Measurements from ENCODE around the gene MGMT.

Gene MGMT

DNA sequence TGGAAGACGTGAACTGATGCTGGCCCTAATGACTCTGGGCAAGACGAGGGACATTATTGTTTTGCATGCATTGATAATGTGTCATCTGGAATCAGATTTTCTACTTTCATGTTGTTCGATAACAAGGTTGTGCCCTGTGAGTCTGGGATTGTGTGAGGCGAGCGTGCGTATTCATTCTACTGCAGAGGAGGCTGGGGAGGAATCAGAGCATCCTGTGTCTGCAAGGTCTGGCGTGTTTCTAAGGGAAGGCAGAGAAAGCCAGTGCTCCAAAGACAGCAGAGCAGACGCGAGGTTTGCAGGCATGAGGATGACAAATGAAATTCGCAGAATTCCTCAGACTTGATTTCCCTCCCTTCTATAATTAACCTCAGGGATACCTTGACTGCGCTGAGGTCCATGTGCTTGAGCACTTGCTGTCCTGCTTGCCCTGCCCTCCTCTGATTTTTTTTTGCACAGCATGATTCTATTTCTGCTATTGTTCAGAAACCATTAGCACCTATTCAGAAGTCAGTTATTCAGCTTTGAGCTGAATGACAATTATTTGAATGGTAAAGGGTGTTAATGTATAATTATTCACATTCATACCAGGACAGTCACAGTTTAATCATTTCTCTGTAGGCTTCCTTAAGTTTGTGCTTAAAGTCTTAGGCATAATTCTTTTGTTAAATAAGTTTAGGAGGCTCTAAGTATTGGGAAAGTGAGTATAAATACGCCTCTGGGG, 263.4 kb downstream of the MGMT start:
- TF ChIP-seq ZNF274 (IDR thresholded peaks at IDR 0.05; ENCODE audit: low read depth, low read length), result no peak
- H3K4me3 ChIP-seq (ENCODE audit: low read length), result no peak overlapping the region

DNA sequence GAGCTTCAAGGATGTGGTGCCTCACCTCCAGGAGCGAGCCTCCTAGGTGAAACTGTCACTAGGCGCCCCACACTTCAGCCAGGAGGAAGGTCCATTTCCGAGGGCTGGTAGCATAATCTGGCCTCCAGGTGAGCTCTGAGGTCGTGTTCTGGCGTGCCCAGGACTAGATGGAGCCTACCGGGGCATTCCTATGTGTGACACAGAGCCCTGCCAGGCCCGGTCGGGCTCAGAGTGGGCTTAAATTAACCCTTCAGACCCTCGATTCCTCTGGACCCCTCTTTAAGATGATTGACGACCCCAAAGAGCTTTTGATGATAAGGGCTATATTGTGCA, 263.9 kb downstream of the MGMT start:
- TF ChIP-seq ZNF274 (IDR thresholded peaks at IDR 0.05; ENCODE audit: low read depth, low read length), result no peak

DNA sequence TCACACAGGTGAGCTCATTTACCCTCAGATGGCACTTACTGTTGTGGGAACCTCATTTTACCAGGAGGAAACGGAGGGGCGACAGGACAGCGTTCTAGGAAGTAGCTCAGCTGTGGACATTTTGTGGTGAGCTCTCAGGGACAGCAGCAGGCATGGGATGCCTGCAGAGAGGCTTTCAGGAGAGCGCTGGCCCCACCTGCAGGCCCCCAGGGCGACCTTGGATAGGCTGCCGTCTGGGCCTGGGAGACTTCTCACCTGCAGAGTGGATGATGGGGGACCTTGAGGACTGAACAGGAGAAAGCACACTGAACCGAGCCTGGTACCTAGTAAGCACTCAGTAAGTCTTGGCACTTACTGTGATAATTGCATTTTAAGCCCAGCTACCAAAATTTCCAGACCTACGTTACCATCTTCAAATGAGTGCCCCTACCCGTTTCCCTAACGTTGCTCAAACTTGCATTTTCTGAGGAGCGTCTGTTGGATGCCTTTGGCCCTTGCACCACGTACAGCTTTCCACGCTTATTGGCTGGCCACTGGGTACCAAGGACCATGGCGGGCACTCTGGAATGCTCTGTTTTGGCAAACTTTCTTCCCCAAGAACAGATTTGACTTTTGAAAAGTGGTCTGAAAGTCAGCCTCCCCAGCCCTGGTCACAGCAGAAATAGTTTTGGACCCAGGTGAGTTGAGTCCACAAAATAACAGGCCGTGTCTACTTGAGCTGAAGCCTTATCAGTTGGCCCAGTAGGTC, 273.7 kb downstream of the MGMT start:
- H3K4me3 ChIP-seq (ENCODE audit: low read length), result no peak overlapping the region

More for the DNA sequence above, 263.9 kb downstream of the MGMT start:
- no peak overlapping the region for H3K4me3 ChIP-seq (ENCODE audit: low read length)

DNA sequence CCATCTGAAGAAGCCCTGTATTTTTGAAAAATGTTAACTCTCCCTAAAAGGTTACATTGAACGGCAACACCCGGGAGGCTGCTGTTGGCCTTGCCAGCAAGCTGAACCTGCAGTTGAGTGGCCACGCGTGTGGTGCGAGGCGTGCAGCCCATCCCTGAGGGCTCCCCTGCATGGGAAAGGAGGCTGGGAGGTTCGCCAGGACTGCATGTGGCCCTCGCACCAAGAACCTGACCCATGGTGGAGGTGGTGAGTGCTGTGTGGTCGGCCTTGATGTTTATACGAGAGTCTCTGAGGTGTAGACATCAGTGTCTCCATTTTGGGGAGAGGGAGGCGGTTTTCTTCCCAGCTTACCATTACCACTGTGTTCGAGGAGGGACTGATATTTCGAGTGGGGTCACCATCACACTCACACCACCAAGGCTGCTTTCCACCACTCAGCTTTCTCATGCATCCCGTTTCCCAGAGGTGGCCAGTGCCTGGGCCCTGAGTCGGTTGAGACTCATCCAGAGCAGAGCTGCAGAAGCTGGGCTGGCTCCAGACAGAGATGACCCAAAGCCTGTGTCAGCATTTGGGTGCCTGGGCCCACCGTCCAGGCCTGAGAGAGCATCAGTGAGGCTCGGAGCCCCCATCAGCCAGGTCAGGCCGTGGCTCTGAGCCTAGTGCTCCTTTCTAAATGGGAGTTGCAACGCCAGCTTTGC, 274.4 kb downstream of the MGMT start:
- no peak for TF ChIP-seq ZNF274 (IDR thresholded peaks at IDR 0.05; ENCODE audit: low read depth, low read length)
- H3K4me3 ChIP-seq (ENCODE audit: low read length), result no peak overlapping the region

More for the DNA sequence above, 273.7 kb downstream of the MGMT start:
- no peak for TF ChIP-seq ZNF274 (IDR thresholded peaks at IDR 0.05; ENCODE audit: low read depth, low read length)

DNA sequence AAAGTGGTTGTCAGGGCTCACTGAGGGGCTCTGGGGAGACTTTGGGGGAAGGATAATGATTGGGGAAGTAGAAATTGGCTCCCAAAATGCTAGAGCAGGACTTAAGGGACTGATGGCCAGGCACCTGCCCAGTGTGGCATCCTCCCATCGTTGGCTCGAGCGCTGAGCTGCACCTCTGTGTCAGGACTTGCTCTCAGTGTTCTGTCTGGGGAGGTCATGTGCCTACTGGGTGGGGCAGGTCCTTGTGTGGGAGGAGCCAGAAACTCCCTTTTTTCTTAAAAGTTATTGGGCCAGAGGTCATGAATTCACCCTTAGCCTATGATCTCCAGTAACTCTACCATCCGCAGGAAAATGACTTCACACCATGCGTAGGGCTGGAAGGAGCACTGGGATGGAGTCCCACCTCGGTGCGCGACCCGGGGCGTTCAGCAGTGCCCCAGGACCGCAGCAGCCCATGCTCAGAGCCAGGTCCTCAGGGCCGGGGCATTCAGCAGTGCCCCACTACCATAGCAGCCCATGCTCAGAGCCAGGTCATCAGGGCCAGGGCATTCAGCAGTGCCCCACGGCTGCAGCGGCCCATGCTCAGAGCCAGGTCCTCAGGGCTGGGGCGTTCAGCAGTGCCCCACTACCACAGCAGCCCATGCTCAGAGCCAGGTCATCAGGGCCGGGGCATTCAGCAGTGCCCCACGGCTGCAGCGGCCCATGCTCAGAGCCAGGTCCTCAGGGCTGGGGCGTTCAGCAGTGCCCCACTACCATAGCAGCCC, 275.1 kb downstream of the MGMT start:
- H3K4me3 ChIP-seq (ENCODE audit: low read length), result no peak overlapping the region
- TF ChIP-seq ZNF274 (IDR thresholded peaks at IDR 0.05; ENCODE audit: low read depth, low read length), result no peak

DNA sequence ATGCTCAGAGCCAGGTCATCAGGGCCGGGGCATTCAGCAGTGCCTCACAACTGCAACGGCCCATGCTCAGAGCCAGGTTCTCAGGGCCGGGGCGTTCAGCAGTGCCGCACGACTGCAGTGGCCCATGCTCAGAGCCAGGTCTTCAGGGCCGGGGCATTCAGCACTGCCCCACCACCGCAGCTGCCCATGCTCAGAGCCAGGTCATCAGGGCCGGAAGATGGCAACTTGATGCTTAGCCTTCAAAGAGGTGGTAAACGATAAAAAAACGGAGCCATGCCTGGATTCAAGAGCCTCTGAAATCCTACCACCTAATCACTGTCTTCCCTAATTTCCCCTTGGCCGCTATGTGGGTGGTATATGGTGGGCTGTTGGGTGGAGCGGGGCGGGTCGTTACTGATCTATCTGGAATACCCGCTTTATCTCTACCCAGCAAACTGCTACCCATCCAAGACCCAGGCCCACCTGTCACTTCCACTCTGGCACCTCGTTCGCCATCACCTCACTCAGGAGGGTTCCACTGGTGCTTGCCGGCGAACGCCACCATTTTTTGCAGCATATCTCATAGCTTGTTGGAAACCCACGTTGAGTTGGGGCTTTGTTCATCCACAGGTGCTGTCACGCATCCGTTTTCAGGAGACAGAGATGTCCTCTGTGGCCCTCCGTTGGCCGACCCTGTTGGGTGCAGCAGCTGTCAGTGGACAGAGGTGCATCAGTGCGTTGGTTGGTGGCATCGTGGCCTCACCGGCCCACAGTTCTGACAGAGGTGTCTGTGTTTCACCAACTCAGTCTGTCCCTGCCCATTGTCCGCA, 275.9 kb downstream of the MGMT start:
- no peak for TF ChIP-seq ZNF274 (IDR thresholded peaks at IDR 0.05; ENCODE audit: low read depth, low read length)
- no peak overlapping the region for H3K4me3 ChIP-seq (ENCODE audit: low read length)

DNA sequence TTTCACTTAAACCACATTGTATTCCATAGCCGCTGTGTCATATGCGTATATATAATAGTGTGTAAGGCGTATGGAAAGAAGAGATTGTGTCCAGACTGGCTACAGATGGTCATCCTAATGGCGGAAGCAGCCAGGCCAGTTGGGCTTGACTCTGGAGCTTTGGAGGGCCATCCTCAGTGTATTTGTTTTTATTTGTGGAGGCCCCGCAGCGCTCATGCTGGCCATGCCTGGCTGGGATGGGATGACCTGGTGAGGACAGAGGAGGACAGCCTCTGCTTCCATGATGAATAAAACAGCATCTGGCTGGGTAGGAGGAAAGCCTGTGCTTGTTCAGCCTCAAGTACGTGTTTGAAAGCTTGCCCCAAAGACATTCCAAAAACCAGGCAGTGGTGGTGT, 276.7 kb downstream of the MGMT start:
- TF ChIP-seq ZNF274 (IDR thresholded peaks at IDR 0.05; ENCODE audit: low read depth, low read length), result no peak
- no peak overlapping the region for H3K4me3 ChIP-seq (ENCODE audit: low read length)

DNA sequence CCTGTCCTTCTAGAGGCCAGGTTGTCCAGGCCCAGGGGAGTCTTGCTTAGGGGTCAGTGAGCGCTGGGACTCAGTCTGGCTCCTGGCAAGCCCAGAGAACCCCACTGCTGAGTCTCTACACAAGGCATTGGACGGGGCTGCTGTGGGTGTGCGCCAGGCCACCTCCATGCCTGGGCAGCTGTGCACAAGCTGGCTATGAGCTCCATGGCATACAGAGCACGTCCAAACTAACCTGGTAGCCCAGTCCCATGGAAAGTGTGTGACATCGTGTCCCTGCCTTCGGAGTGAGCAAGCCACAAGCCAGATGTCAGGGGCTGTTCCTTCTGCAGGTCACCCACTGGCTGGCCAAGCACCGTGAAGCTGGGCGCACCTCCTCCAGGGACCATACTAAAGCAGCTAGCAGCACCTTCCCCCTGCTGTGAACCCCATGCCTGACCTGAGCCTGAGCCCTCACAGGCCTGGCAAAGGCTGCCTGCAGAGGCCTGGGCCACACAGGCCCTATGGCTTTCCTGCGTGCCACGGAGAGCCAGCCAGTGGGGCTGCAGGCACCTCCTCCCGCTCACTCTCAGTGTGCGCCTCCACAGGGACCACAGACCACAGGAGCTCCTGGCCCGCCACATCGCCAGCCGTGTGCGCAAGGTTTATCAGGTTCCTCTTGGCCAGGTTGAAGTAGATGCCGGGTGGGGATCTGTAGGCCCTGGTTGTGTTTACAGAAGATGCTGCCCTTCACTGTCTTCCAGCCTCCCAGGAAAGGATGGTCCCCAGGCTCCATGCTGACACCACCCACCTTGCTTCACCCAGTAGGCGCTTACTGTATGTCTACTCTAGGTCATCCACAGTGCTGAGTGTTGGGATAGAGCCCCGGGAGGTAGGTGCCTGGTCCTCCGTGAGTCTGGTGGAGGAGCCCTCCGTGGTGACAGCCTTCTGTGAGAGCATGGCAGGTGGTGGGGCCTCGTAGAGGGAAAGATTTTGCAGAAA, 277.4 kb downstream of the MGMT start:
- no peak for TF ChIP-seq ZNF274 (IDR thresholded peaks at IDR 0.05; ENCODE audit: low read depth, low read length)
- H3K4me3 ChIP-seq (ENCODE audit: low read length), result no peak overlapping the region

DNA sequence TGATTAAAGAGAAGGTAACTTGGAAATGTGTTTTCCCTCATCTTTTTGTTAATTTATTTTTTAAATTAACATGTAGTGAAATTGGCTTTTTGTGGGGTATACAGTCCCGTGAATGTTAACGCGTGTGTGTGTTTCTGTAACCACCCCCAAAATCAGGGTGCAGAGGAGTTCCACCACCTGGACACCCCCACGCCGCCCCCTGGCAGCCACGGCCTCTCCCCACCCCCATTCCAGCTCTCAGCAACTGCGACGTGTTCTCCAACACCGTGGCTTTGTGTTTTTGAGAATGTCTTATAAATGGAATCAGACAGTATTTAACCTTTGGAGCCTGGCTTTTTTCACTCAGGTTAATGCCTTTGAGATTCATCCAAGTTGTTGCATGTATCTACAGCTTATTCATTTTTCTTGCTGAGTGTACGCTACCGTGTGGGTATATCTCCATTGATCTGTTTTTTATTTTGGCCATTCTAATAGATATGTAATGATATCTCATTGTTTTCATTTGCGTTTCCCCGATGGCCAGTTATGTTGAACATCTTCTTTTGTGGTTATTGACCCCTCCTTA, 278.2 kb downstream of the MGMT start:
- no peak for TF ChIP-seq ZNF274 (IDR thresholded peaks at IDR 0.05; ENCODE audit: low read depth, low read length)

DNA sequence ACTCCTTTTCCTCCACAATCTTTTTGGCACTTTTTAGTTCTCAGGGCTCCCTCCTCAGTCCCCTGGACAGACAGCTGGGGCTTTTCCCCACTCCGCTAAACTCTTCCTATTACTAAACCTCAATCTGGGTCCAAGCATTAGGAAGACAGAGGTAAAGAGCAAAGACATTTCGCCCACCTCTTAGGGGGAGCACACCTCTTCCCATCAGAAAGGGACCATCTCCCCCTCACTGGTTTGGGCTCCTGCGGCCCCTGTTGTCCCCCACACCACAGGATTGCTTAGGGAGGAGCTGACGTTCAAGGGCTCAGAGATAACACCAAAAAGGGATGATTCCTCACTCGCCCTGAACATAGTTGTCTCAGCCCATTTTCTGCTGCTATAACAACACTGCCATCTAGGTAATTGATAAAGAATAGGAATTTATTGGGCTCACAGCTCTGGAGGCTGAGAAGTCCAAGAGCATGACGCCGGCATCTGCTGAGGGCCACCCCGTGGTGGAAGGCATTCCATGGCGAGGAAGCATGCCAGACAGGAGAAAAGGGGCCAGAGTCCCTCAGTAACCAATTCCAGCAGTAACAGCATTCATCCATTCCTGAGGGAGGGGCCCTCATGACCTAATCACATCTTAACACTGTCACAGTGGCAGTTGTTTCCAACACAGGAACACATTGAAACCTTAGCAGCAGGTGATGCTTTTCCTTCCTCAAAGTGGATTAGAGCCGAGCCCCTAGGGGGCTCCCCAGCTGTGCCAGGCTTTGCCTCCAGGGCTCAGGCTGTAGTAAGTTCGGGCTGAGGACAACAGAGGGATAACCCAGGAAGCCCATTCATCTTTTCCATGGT, 287.4 kb downstream of the MGMT start:
- TF ChIP-seq ZNF274 (IDR thresholded peaks at IDR 0.05; ENCODE audit: low read depth, low read length), result no peak
- no peak overlapping the region for H3K4me3 ChIP-seq (ENCODE audit: low read length)

More for the DNA sequence above, 278.2 kb downstream of the MGMT start:
- no peak overlapping the region for H3K4me3 ChIP-seq (ENCODE audit: low read length)

DNA sequence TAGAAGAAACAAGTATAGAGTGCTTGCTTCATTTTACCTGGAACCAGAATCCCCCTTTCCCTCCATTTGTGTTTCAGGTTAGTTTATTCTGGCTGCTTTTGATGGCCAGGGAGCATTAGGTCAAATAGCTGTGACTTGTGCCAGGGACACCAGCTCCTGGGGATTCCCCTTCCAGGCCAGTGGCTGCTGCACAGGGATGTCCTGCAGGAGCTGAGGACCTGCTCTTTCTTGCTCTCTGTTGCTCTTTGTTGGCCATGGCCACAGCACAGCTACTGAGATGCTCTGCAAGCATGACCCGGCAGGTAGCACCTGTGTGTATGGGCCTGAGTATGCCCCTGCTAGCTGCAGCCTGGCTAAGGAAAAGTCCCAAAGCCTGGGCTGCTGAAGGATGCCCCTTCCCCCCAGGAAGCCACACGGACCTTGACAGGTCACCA, 288.1 kb downstream of the MGMT start:
- TF ChIP-seq ZNF274 (IDR thresholded peaks at IDR 0.05; ENCODE audit: low read depth, low read length), result no peak
- H3K4me3 ChIP-seq (ENCODE audit: low read length), result no peak overlapping the region
